IMR-90 (cell line): Measurements from ENCODE around the gene SCGB1C1. TPM values are rescaled to one million over a fixed set of nuclear protein-coding genes. Genes with fewer than 3 reads are reported as not detected.

Experiments used
- ATAC-seq: fragments of 200-7000 bp; cut with Tn5 transposase; 2 replicates; pipeline ENCODE4 v1.9.1; 2020; ENCODE audit warnings: low read depth, mild to moderate bottlenecking, moderate library complexity
- BruUV-seq: library from RNA; stranded (reverse); fragments of 400-500 nt; replicated peaks from 2 replicates; lab custom pipeline; 2021; lab: Mats Ljungman, UMichigan
- CTCF ChIA-PET: fragments of 300-600 bp; formaldehyde crosslinking; extraction: SDS; loops from one replicate; lab custom pipeline; 2021; ENCODE audit warnings: antibody characterized with exemption; lab: Yijun Ruan, JAX
- POLR2A ChIA-PET: fragments of 300-600 bp; sonication (Branson Sonifier 250); formaldehyde crosslinking; loops from one replicate; lab custom pipeline; 2022; ENCODE audit warnings: antibody characterized with exemption; ENCODE audit not compliant: unreplicated experiment; lab: Charles Lee
- DNase-seq: peaks from one replicate; pipeline ENCODE4 v3.0.0; 2013
- H2AFZ ChIP-seq: replicated peaks from 2 replicates; pipeline ENCODE3; 2013; ENCODE audit warnings: low read length, mild to moderate bottlenecking; ENCODE audit not compliant: poor library complexity
- H2AK5ac ChIP-seq: 2 replicates; pipeline ENCODE4 v1.6.1; 2013; ENCODE audit warnings: low read depth, low read length, inconsistent platforms
- H2AK9ac ChIP-seq: replicated peaks from 2 replicates; pipeline ENCODE3; 2013; ENCODE audit warnings: mild to moderate bottlenecking, low read depth, low read length, moderate library complexity; ENCODE audit not compliant: poor library complexity
- H2BK120ac ChIP-seq: 2 replicates; pipeline ENCODE4 v1.6.1; 2013; ENCODE audit warnings: low read depth, low read length, inconsistent platforms
- H2BK15ac ChIP-seq: 3 replicates; pipeline ENCODE4 v1.6.1; 2013; ENCODE audit warnings: low read depth, low read length, inconsistent platforms
- H2BK20ac ChIP-seq: 2 replicates; pipeline ENCODE4 v1.6.1; 2013; ENCODE audit warnings: low read depth, mild to moderate bottlenecking, inconsistent platforms, low read length, moderate library complexity
- H2BK5ac ChIP-seq: 2 replicates; pipeline ENCODE4 v1.6.1; 2013; ENCODE audit warnings: mild to moderate bottlenecking, low read depth, low read length, inconsistent platforms; ENCODE audit not compliant: poor library complexity, severe bottlenecking
- H3K14ac ChIP-seq: replicated peaks from 2 replicates; pipeline ENCODE4 v1.6.1; 2013; ENCODE audit warnings: low read depth, low read length, inconsistent platforms
- H3K18ac ChIP-seq: 2 replicates; pipeline ENCODE4 v1.6.1; 2013; ENCODE audit warnings: low read depth, low read length, control low read depth
- H3K23ac ChIP-seq: 2 replicates; pipeline ENCODE4 v1.6.1; 2013; ENCODE audit warnings: low read depth, low read length, inconsistent platforms
- H3K27ac ChIP-seq: 2 replicates; pipeline ENCODE4 v1.5.1; 2013; ENCODE audit warnings: mild to moderate bottlenecking, control low read depth, low read length; ENCODE audit not compliant: insufficient read depth
- H3K27me3 ChIP-seq: 2 replicates; pipeline ENCODE4 v1.6.1; 2013; ENCODE audit warnings: low read length; ENCODE audit not compliant: control insufficient read depth, insufficient read depth
- H3K36me3 ChIP-seq: 2 replicates; pipeline ENCODE4 v1.6.1; 2013; ENCODE audit warnings: low read length, mixed read lengths; ENCODE audit not compliant: control insufficient read depth, insufficient read depth
- H3K4ac ChIP-seq: 2 replicates; pipeline ENCODE4 v1.6.1; 2013; ENCODE audit warnings: low read depth, low read length, inconsistent platforms
- H3K4me1 ChIP-seq: 2 replicates; pipeline ENCODE4 v1.6.1; 2013; ENCODE audit warnings: low read length, mixed read lengths; ENCODE audit not compliant: control insufficient read depth, insufficient read depth
- H3K4me2 ChIP-seq: 2 replicates; pipeline ENCODE4 v1.6.1; 2013; ENCODE audit warnings: low read depth, mild to moderate bottlenecking, control low read depth, low read length, moderate library complexity
- H3K4me3 ChIP-seq: 2 replicates; pipeline ENCODE4 v1.5.1; 2013; ENCODE audit warnings: low read depth, mild to moderate bottlenecking, control low read depth, low read length, moderate library complexity; ENCODE audit not compliant: insufficient read depth
- H3K56ac ChIP-seq: 2 replicates; pipeline ENCODE4 v1.6.1; 2013; ENCODE audit warnings: low read length, inconsistent platforms; ENCODE audit not compliant: insufficient read depth; ENCODE audit errors: extremely low read depth
- H3K79me1 ChIP-seq, 2 experiments: 2 replicates each; pipeline ENCODE4 v1.6.1; 2013; ENCODE audit warnings: low read length in 2 of 2, inconsistent platforms in 1 of 2, low read depth in 1 of 2
- H3K9ac ChIP-seq: 2 replicates; pipeline ENCODE4 v1.6.1; 2013; ENCODE audit warnings: low read depth, low read length, control low read depth
- H3K9me1 ChIP-seq: 2 replicates; pipeline ENCODE4 v1.6.1; 2013; ENCODE audit warnings: low read length, inconsistent platforms; ENCODE audit not compliant: insufficient read depth
- H3K9me3 ChIP-seq: 2 replicates; pipeline ENCODE4 v1.6.1; 2013; ENCODE audit warnings: low read length; ENCODE audit not compliant: control insufficient read depth, insufficient read depth
- H4K20me1 ChIP-seq: 2 replicates; pipeline ENCODE4 v1.6.1; 2013; ENCODE audit warnings: low read length, inconsistent platforms; ENCODE audit not compliant: insufficient read depth
- H4K5ac ChIP-seq: 2 replicates; pipeline ENCODE4 v1.6.1; 2013; ENCODE audit warnings: mild to moderate bottlenecking, low read depth, low read length, control low read depth
- H4K8ac ChIP-seq, 2 experiments: 2 replicates each; pipeline ENCODE4 v1.6.1; 2013; ENCODE audit warnings: low read depth in 2 of 2, low read length in 2 of 2, control low read depth in 1 of 2, inconsistent platforms in 1 of 2
- H4K91ac ChIP-seq: 2 replicates; pipeline ENCODE4 v1.6.1; 2013; ENCODE audit warnings: low read depth, low read length, inconsistent platforms; ENCODE audit not compliant: insufficient read depth
- BHLHE40 ChIP-seq: fragments of 150-350 bp; IDR thresholded peaks from 2 replicates; pipeline ENCODE4 v1.6.1; 2016; ENCODE audit warnings: mild to moderate bottlenecking, low read depth, low read length
- CEBPB ChIP-seq: IDR thresholded peaks from 2 replicates; pipeline ENCODE4 v1.6.1; 2012; ENCODE audit warnings: low read depth, low read length, improper control_type of control experiment
- CHD1 ChIP-seq: IDR thresholded peaks from 2 replicates; pipeline ENCODE4 v1.6.1; 2012; ENCODE audit warnings: low read depth, low read length, improper control_type of control experiment
- CTCF ChIP-seq: conservative IDR thresholded peaks from 2 replicates; pipeline ENCODE4 v1.5.1; 2012; ENCODE audit warnings: mild to moderate bottlenecking, low read depth, low read length, improper control_type of control experiment
- FOS ChIP-seq: fragments of 150-350 bp; IDR thresholded peaks from 2 replicates; pipeline ENCODE4 v1.6.1; 2016; ENCODE audit warnings: low read depth, low read length
- MAFK ChIP-seq: IDR thresholded peaks from 2 replicates; pipeline ENCODE4 v1.6.1; 2012; ENCODE audit warnings: low read depth, low read length, improper control_type of control experiment
- MAZ ChIP-seq: IDR thresholded peaks from 2 replicates; pipeline ENCODE4 v1.6.1; 2012; ENCODE audit warnings: low read depth, mild to moderate bottlenecking, low read length, improper control_type of control experiment, moderate library complexity, borderline replicate concordance
- MXI1 ChIP-seq: IDR thresholded peaks from 2 replicates; pipeline ENCODE4 v1.6.1; 2012; ENCODE audit warnings: low read depth, mild to moderate bottlenecking, low read length, moderate library complexity, borderline replicate concordance
- NFE2L2 ChIP-seq: fragments of 150-350 bp; IDR thresholded peaks from 2 replicates; pipeline ENCODE4 v1.6.1; 2016; ENCODE audit warnings: low read depth, mild to moderate bottlenecking, low read length
- POLR2A ChIP-seq: IDR thresholded peaks from 2 replicates; pipeline ENCODE4 v1.6.1; 2012; ENCODE audit warnings: mild to moderate bottlenecking, low read depth, low read length
- RAD21 ChIP-seq: IDR thresholded peaks from 2 replicates; pipeline ENCODE4 v1.6.1; 2012; ENCODE audit warnings: low read length, improper control_type of control experiment
- RCOR1 ChIP-seq: IDR thresholded peaks from 2 replicates; pipeline ENCODE4 v1.6.1; 2012; ENCODE audit warnings: mild to moderate bottlenecking, low read length, improper control_type of control experiment; ENCODE audit not compliant: insufficient replicate concordance
- SMC3 ChIP-seq: fragments of 150-350 bp; IDR thresholded peaks from 2 replicates; pipeline ENCODE4 v1.6.1; 2016; ENCODE audit warnings: low read depth, mild to moderate bottlenecking, antibody characterized with exemption, low read length, moderate library complexity
- WGBS, 2 experiments: methylation state at CpG; one replicate each; pipeline versions ENCODE4 v1.1.5 to v1.1.7; 2013; ENCODE audit warnings: missing lambda C conversion rate in 2 of 2; ENCODE audit not compliant: insufficient read length in 1 of 2; ENCODE audit errors: extremely low coverage in 2 of 2; 5-methylcytosine and 5-hydroxymethylcytosine counted together
- dilution Hi-C: fragments of 300-500 bp; cut with HindIII; formaldehyde crosslinking; loops from one replicate; pipeline ENCODE4 v1.14.3; 2018; ENCODE audit warnings: low sequenced_read_pairs; ENCODE audit not compliant: unreplicated experiment
- in situ Hi-C: fragments of 300-500 bp; cut with MboI; formaldehyde crosslinking; loops from 3 replicates; pipeline ENCODE4 v1.14.3; 2019; ENCODE audit warnings: low sequenced_read_pairs, inconsistent platforms, mixed read lengths
- intact Hi-C: fragments of 100-400 bp; cut with micrococcal nuclease; formaldehyde crosslinking; loops from 2 replicates; pipeline ENCODE4 v1.10.0; 2022
- polyA plus RNA-seq, 3 experiments: library from polyadenylated mRNA; depleted of rRNA; stranded (reverse); fragments of >200 nt; gene quantifications; 2 replicates each; pipeline ENCODE4 v1.2.3, GENCODE V29; 2012; ENCODE audit warnings: low replicate concordance in 1 of 3
- total RNA-seq: library from RNA; depleted of rRNA; stranded (reverse); fragments of >200 nt; gene quantifications from 2 replicates; pipeline ENCODE4 v1.2.3, GENCODE V29; 2012
- TF ChIP-seq, protein P1 (sequence below): fragments of 150-350 bp; IDR thresholded peaks from 2 replicates; pipeline ENCODE4 v1.6.1; 2016; ENCODE audit warnings: low read depth, mild to moderate bottlenecking, low read length, moderate library complexity, borderline replicate concordance
- TF ChIP-seq, protein P2 (sequence below): fragments of 150-350 bp; IDR thresholded peaks from 2 replicates; pipeline ENCODE4 v1.6.1; 2017; ENCODE audit warnings: mild to moderate bottlenecking, antibody characterized with exemption, low read length, low read depth

SCGB1C1 gene
- total and polyA plus RNA-seq, 2 of the 4 experiments (the other 2 are of a cell fraction), result not detected

DNA sequence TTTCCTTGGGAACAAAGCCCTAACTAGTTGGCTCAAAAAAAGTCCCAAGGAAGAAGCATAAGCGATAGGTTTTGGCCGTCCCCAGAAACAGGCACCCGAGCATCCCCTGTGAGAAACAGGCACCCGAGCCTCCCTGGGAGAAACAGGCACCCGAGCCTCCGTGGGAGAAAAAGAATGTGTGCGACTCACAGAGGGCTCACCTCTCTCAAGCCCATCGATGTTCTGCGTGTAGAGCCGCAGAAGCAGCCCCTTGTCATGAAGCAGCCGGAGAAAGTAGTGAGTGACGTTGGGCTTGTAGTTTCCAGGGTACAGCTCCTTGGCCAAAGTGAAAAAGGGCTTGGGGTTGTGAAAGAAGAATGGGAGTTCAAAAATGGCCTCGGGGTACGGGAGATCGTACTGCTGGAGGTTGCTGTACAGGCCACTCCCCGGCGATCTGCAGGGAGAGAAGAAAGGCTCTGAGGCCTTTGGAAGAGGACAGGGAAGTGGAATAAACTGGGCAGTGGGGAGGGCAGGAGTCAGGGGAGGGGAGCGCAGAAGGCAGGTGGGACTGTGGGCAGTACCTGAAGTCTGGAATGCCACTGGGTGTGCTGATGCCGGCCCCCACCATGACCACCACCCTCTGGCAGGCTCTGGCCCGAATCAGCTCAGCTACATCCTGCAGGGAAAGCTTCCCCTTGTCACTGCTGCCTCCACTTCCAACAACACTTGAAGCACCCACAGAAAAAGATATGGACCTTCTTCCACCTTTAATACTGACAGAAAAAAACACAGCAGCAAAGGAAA is 40.1 kb downstream of the SCGB1C1 start:
- no peaks in the 10 kb centered on the region for H3K9me1 ChIP-seq
- no peak overlapping the region for H2AFZ ChIP-seq
- H2BK120ac ChIP-seq, result no peak overlapping the region
- H2BK20ac ChIP-seq, result no peak overlapping the region
- H3K14ac ChIP-seq, result no peak overlapping the region
- 98% methylated on average over 11 of the region's 20 CpGs; no CpG with 5 or more reads in 1 of the 2 experiments for WGBS, 2 experiments
- H4K20me1 ChIP-seq, result peaks cover 5% of the 10 kb centered on the region
- no peaks in the 10 kb centered on the region for H3K27me3 ChIP-seq
- no peaks in the 10 kb centered on the region for H3K9me3 ChIP-seq
- no peak overlapping the region for H3K56ac ChIP-seq
- H3K4me2 ChIP-seq, result no peak overlapping the region
- H2AK9ac ChIP-seq, result peak overlapping the region; percentile 13
- no peak for ATAC-seq
- no peak overlapping the region for H2AK5ac ChIP-seq
- intact Hi-C loops, result no loop called here
- no peak overlapping the region for H3K27ac ChIP-seq
- H2BK15ac ChIP-seq, result no peak overlapping the region
- H3K4me1 ChIP-seq, result peaks cover 2% of the 10 kb centered on the region
- peaks cover 2% of the 10 kb centered on the region; the same call in 1 of the 2 replicates for H3K36me3 ChIP-seq
- H3K4ac ChIP-seq, result no peak overlapping the region
- no peak overlapping the region for H3K18ac ChIP-seq
- in situ Hi-C loops, result no loop called here
- no peak overlapping the region for H3K4me3 ChIP-seq
- peaks cover 9 to 44% of the 10 kb centered on the region in 2 experiments; a peak in 3 of 4 replicates for H3K79me1 ChIP-seq
- no peak overlapping the region for H4K8ac ChIP-seq
- ChIA-PET CTCF (no interaction called here), POLR2A (no interaction called here)
- no peak overlapping the region; the same call in 1 of the 2 replicates for H3K23ac ChIP-seq
- DNase-seq, result no peak
- no peak overlapping the region for H2BK5ac ChIP-seq
- no peak overlapping the region for H4K5ac ChIP-seq
- dilution Hi-C loops, result no loop called here
- no peak overlapping the region for H4K91ac ChIP-seq
- BruUV-seq, result no TSS peak
- H3K9ac ChIP-seq, result no peak overlapping the region
- TF ChIP-seq MAFK (no peak), CTCF (no peak), CHD1 (no peak), MXI1 (no peak), CEBPB (no peak), SMC3 (no peak), RAD21 (no peak), BHLHE40 (no peak), NFE2L2 (no peak), FOS (no peak), MAZ (no peak), POLR2A (no peak), RCOR1 (no peak)
- TF ChIP-seq, protein P1, sequence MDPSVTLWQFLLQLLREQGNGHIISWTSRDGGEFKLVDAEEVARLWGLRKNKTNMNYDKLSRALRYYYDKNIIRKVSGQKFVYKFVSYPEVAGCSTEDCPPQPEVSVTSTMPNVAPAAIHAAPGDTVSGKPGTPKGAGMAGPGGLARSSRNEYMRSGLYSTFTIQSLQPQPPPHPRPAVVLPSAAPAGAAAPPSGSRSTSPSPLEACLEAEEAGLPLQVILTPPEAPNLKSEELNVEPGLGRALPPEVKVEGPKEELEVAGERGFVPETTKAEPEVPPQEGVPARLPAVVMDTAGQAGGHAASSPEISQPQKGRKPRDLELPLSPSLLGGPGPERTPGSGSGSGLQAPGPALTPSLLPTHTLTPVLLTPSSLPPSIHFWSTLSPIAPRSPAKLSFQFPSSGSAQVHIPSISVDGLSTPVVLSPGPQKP, result no peak
- TF ChIP-seq, protein P2, sequence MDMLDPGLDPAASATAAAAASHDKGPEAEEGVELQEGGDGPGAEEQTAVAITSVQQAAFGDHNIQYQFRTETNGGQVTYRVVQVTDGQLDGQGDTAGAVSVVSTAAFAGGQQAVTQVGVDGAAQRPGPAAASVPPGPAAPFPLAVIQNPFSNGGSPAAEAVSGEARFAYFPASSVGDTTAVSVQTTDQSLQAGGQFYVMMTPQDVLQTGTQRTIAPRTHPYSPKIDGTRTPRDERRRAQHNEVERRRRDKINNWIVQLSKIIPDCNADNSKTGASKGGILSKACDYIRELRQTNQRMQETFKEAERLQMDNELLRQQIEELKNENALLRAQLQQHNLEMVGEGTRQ, result no peak
